Endothelial cell of umbilical vein (primary cell): ENCODE measurements around the gene FZD1.

ENCODE experiments used
- CTCF ChIP-seq, 2 donors: IDR thresholded peaks; 1 replicate in 1 of 2; 2 replicates in 1 of 2; pipeline ENCODE4 v1.5.1; 2011; ENCODE audit warnings: low read length in 2 of 2, mild to moderate bottlenecking in 2 of 2, moderate library complexity in 2 of 2, control low read depth in 1 of 2, inconsistent platforms in 1 of 2, low read depth in 1 of 2; ENCODE audit not compliant: insufficient read depth in 1 of 2; ENCODE audit errors: extremely low read depth in 1 of 2
- EZH2 ChIP-seq: IDR thresholded peaks from 2 replicates; pipeline ENCODE4 v1.6.1; 2012; ENCODE audit warnings: borderline replicate concordance, low read depth, mild to moderate bottlenecking, moderate library complexity, low read length, inconsistent platforms; ENCODE audit not compliant: severe bottlenecking
- FOS ChIP-seq: IDR thresholded peaks from 2 replicates; pipeline ENCODE4 v1.6.1; 2011; ENCODE audit warnings: mild to moderate bottlenecking, low read length, moderate library complexity, borderline replicate concordance; ENCODE audit not compliant: insufficient read depth
- GATA2 ChIP-seq: IDR thresholded peaks from 2 replicates; pipeline ENCODE4 v1.7.0; 2011; ENCODE audit warnings: low read depth, mild to moderate bottlenecking, moderate library complexity, mixed read lengths, low read length; ENCODE audit not compliant: insufficient read length, insufficient read depth
- JUN ChIP-seq: IDR thresholded peaks from 2 replicates; pipeline ENCODE4 v1.6.1; 2011; ENCODE audit warnings: borderline replicate concordance, low read depth; ENCODE audit not compliant: insufficient read length, insufficient read depth
- MYC ChIP-seq: IDR thresholded peaks from one replicate; pipeline ENCODE4 v1.6.1; 2011; ENCODE audit warnings: mild to moderate bottlenecking, low read depth, low read length
- POLR2A ChIP-seq: IDR thresholded peaks from 2 replicates; pipeline ENCODE4 v1.6.1; 2012; ENCODE audit warnings: low read depth, mild to moderate bottlenecking, control low read depth, low read length
- POLR2AphosphoS5 ChIP-seq: IDR thresholded peaks from 2 replicates; pipeline ENCODE4 v1.6.1; 2012; ENCODE audit warnings: low read depth, mild to moderate bottlenecking, control low read depth, low read length, moderate library complexity; ENCODE audit not compliant: insufficient read depth
- TF ChIP-seq, protein P1 (sequence below): IDR thresholded peaks from 2 replicates; pipeline ENCODE4 v1.6.1; 2011; ENCODE audit not compliant: insufficient read depth, insufficient read length

GRCh38 chr7:91266067-91266688 is 1.9 kb downstream of the FZD1 start:
- no peak for TF ChIP-seq MYC
- TF ChIP-seq EZH2, result no peak
- TF ChIP-seq CTCF (IDR thresholded peaks at IDR 0.05; ENCODE audit: extremely low read depth in 1 of 2, insufficient read depth in 1 of 2, low read depth in 1 of 2, low read length in 2 of 2), result no peak
- no peak for TF ChIP-seq POLR2A
- TF ChIP-seq GATA2, result no peak
- no peak for TF ChIP-seq JUN
- TF ChIP-seq POLR2AphosphoS5, result no peak
- TF ChIP-seq, protein P1, sequence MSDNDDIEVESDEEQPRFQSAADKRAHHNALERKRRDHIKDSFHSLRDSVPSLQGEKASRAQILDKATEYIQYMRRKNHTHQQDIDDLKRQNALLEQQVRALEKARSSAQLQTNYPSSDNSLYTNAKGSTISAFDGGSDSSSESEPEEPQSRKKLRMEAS, result no peak
- no peak for TF ChIP-seq FOS
